A549 (cell line): ENCODE measurements around the gene TCP11. TPM values are rescaled to one million over a fixed set of nuclear protein-coding genes. Genes with fewer than 3 reads are reported as not detected.

Source experiments
- ATAC-seq, 2 experiments: fragments of 200-7000 bp in 1 of 2; fragments of >200 bp in 1 of 2; cut with Nextera tagmentation in 1 of 2; cut with Tn5 transposase in 1 of 2; 3 replicates each; pipeline versions ENCODE4 v1.8.0 to v1.9.1; 2018 to 2020; ENCODE audit warnings: mild to moderate bottlenecking in 1 of 2, moderate library complexity in 1 of 2
- CTCF ChIA-PET: fragments of 300-600 bp; sonication (Branson Sonifier 250); formaldehyde crosslinking; extraction: SDS; loops from one replicate; lab custom pipeline; 2021; ENCODE audit warnings: antibody characterized with exemption, inconsistent platforms; lab: Yijun Ruan, JAX
- POLR2A ChIA-PET: fragments of 350-600 bp; formaldehyde crosslinking; extraction: SDS; loops from one replicate; lab custom pipeline; 2021; ENCODE audit warnings: antibody characterized with exemption, inconsistent platforms; lab: Yijun Ruan, JAX
- DNase-seq, 2 experiments: peaks; one replicate each; pipeline versions ENCODE4 v3.0.0 to v3.0.0-alpha.2; 2011 to 2016; ENCODE audit warnings: low read depth in 1 of 2, low spot score in 1 of 2
- FAIRE-seq: peaks from 2 replicates; lab custom pipeline; 2011; peaks lifted over from hg19 to GRCh38; lab: Jason Lieb, UNC
- H3K27ac ChIP-seq, 2 experiments: fragments of >200 bp; sonication (Bioruptor Twin); formaldehyde crosslinking; 3 replicates each; pipeline ENCODE4 v1.5.1; 2016 to 2017
- H3K4me1 ChIP-seq: fragments of >200 bp; sonication (Bioruptor Twin); formaldehyde crosslinking; 3 replicates; pipeline ENCODE4 v1.6.1; 2016
- H3K4me2 ChIP-seq: fragments of >200 bp; sonication (Bioruptor Twin); formaldehyde crosslinking; 3 replicates; pipeline ENCODE4 v1.6.1; 2016
- H3K4me3 ChIP-seq: fragments of >200 bp; sonication (Bioruptor Twin); formaldehyde crosslinking; 3 replicates; pipeline ENCODE4 v1.5.1; 2016
- H3K9me3 ChIP-seq: fragments of >200 bp; sonication (Bioruptor Twin); formaldehyde crosslinking; 3 replicates; pipeline ENCODE4 v1.6.1; 2016
- CBX2 ChIP-seq: fragments of 200-600 bp; sonication (generic); IDR thresholded peaks from 2 replicates; pipeline ENCODE4 v1.6.1; 2016; ENCODE audit warnings: low read depth, mild to moderate bottlenecking, borderline replicate concordance
- CBX8 ChIP-seq: fragments of 200-600 bp; sonication (generic); IDR thresholded peaks from 2 replicates; pipeline ENCODE4 v1.6.1; 2016
- CEBPB ChIP-seq, 2 experiments: fragments of >200 bp in 1 of 2; sonication (Bioruptor Twin) in 1 of 2; formaldehyde crosslinking in 1 of 2; IDR thresholded peaks; 2 replicates each; pipeline ENCODE4 v1.6.1; 2012 to 2016
- CHD4 ChIP-seq: fragments of 200-600 bp; sonication (generic); IDR thresholded peaks from 2 replicates; pipeline ENCODE4 v1.6.1; 2016; ENCODE audit warnings: antibody characterized with exemption, mild to moderate bottlenecking, borderline replicate concordance
- EHF ChIP-seq: fragments of 250-450 bp; sonication (Bioruptor Pico); IDR thresholded peaks from 2 replicates; pipeline ENCODE4 v1.5.0; 2020; ENCODE audit warnings: mild to moderate bottlenecking
- EP300 ChIP-seq, 2 experiments: fragments of >200 bp; sonication (Bioruptor Twin); formaldehyde crosslinking; IDR thresholded peaks; 2 replicates in 1 of 2; 3 replicates in 1 of 2; pipeline ENCODE4 v1.6.1; 2016 to 2017
- FOSB ChIP-seq: fragments of 250-450 bp; sonication (Bioruptor Pico); IDR thresholded peaks from 2 replicates; pipeline ENCODE4 v1.5.0; 2020; ENCODE audit warnings: mild to moderate bottlenecking, moderate library complexity
- FOSL2 ChIP-seq, 2 experiments: fragments of 450-650 bp in 1 of 2; fragments of >200 bp in 1 of 2; sonication (Bioruptor Twin) in 1 of 2; formaldehyde crosslinking; IDR thresholded peaks; 2 replicates each; pipeline versions ENCODE4 v1.5.0 to v1.6.1; 2016 to 2020; ENCODE audit warnings: mild to moderate bottlenecking in 1 of 2, moderate library complexity in 1 of 2
- FOXS1 ChIP-seq: fragments of 250-450 bp; sonication (Bioruptor Pico); IDR thresholded peaks from 2 replicates; pipeline ENCODE4 v1.5.0; 2020; ENCODE audit warnings: mild to moderate bottlenecking, moderate library complexity
- HEYL ChIP-seq: fragments of 250-450 bp; sonication (Bioruptor Pico); IDR thresholded peaks from 2 replicates; pipeline ENCODE4 v1.8.0; 2021; ENCODE audit warnings: mild to moderate bottlenecking, moderate library complexity
- HOXB5 ChIP-seq: fragments of 250-450 bp; sonication (Bioruptor Pico); IDR thresholded peaks from 2 replicates; pipeline ENCODE4 v1.5.0; 2020; ENCODE audit warnings: mild to moderate bottlenecking, moderate library complexity
- KDM5A ChIP-seq: fragments of 200-600 bp; sonication (generic); IDR thresholded peaks from 2 replicates; pipeline ENCODE4 v1.6.1; 2016; ENCODE audit warnings: antibody characterized with exemption, mild to moderate bottlenecking
- MYC ChIP-seq: IDR thresholded peaks from 2 replicates; pipeline ENCODE4 v1.6.1; 2012; ENCODE audit warnings: mild to moderate bottlenecking, inconsistent platforms, low read length, improper control_type of control experiment, borderline replicate concordance
- POLR2A ChIP-seq: IDR thresholded peaks from 2 replicates; pipeline ENCODE4 v1.6.1; 2012; ENCODE audit warnings: mild to moderate bottlenecking, low read length
- POLR2AphosphoS2 ChIP-seq: conservative IDR thresholded peaks from 2 replicates; pipeline ENCODE4 v1.6.1; 2012; ENCODE audit warnings: low read length, improper control_type of control experiment, inconsistent platforms
- RAD21 ChIP-seq, 2 experiments: fragments of >200 bp in 1 of 2; sonication (Bioruptor Twin) in 1 of 2; formaldehyde crosslinking in 1 of 2; IDR thresholded peaks in 1 of 2; conservative IDR thresholded peaks in 1 of 2; 2 replicates in 1 of 2; 3 replicates in 1 of 2; pipeline ENCODE4 v1.6.1; 2012 to 2018; ENCODE audit warnings: inconsistent platforms in 1 of 2
- RNF2 ChIP-seq: fragments of 200-600 bp; sonication (generic); IDR thresholded peaks from 2 replicates; pipeline ENCODE4 v1.6.1; 2016; ENCODE audit warnings: low read depth, mild to moderate bottlenecking, antibody characterized with exemption, moderate library complexity, borderline replicate concordance
- TP53 ChIP-seq: fragments of 250-450 bp; sonication (Bioruptor Pico); IDR thresholded peaks from 2 replicates; pipeline ENCODE4 v1.5.0; 2021; ENCODE audit warnings: mild to moderate bottlenecking, moderate library complexity
- ZC3H11A ChIP-seq: fragments of 450-650 bp; IDR thresholded peaks from 2 replicates; pipeline ENCODE4 v1.6.1; 2014; ENCODE audit warnings: antibody characterized with exemption, mild to moderate bottlenecking
- ZNF302 ChIP-seq: fragments of 250-450 bp; sonication (Bioruptor Pico); IDR thresholded peaks from 2 replicates; pipeline ENCODE4 v1.9.0; 2021; ENCODE audit warnings: inconsistent platforms, mild to moderate bottlenecking, moderate library complexity
- WGBS: methylation state at CpG from one replicate; pipeline ENCODE4 v1.1.6; 2017; ENCODE audit errors: missing lambda C conversion rate; 5-methylcytosine and 5-hydroxymethylcytosine counted together
- polyA plus RNA-seq, 4 experiments: library from polyadenylated mRNA; depleted of rRNA in 3 of 4; stranded (reverse); fragments of >200 nt; fragmentation: RNase III in 1 of 4; extraction: RNeasy Plus Mini Kit Qiagen cat#74134 plus additional on column Dnase treatment in 1 of 4; gene quantifications; 2 replicates in 3 of 4; 3 replicates in 1 of 4; pipeline ENCODE4 v1.2.3, GENCODE V29; 2011 to 2017
- TF ChIP-seq, protein P1 (sequence below): fragments of 250-450 bp; sonication (Bioruptor Pico); IDR thresholded peaks from 2 replicates; pipeline ENCODE4 v1.5.0; 2021; ENCODE audit warnings: mild to moderate bottlenecking, moderate library complexity, borderline replicate concordance
- TF ChIP-seq, protein P2 (sequence below): IDR thresholded peaks from 2 replicates; pipeline ENCODE4 v1.6.1; 2012
- TF ChIP-seq, protein P3 (sequence below): fragments of >200 bp; sonication (Bioruptor Twin); formaldehyde crosslinking; IDR thresholded peaks from 3 replicates; pipeline ENCODE4 v1.6.1; 2016
- TF ChIP-seq, protein P4 (sequence below): IDR thresholded peaks from 2 replicates; pipeline ENCODE4 v1.6.1; 2012
- TF ChIP-seq, protein P5 (sequence below): IDR thresholded peaks from 2 replicates; pipeline ENCODE4 v1.6.1; 2012; ENCODE audit warnings: low read depth, borderline replicate concordance
- TF ChIP-seq, protein P6 (sequence below): fragments of 150-350 bp; IDR thresholded peaks from 2 replicates; pipeline ENCODE4 v1.6.1; 2014; ENCODE audit warnings: low read depth, mild to moderate bottlenecking, low read length
- TF ChIP-seq, protein P7 (sequence below): fragments of >200 bp; sonication (Bioruptor Twin); formaldehyde crosslinking; IDR thresholded peaks from 3 replicates; pipeline ENCODE4 v1.5.1; 2016
- TF ChIP-seq, protein P8 (sequence below): fragments of >200 bp; sonication (Bioruptor Twin); formaldehyde crosslinking; IDR thresholded peaks from 2 replicates; pipeline ENCODE4 v1.6.1; 2016

Gene TCP11
- polyA plus RNA-seq, 2 of the 4 experiments (the other 2 are of a cell fraction), result 0.06 TPM; not detected in 1

DNA sequence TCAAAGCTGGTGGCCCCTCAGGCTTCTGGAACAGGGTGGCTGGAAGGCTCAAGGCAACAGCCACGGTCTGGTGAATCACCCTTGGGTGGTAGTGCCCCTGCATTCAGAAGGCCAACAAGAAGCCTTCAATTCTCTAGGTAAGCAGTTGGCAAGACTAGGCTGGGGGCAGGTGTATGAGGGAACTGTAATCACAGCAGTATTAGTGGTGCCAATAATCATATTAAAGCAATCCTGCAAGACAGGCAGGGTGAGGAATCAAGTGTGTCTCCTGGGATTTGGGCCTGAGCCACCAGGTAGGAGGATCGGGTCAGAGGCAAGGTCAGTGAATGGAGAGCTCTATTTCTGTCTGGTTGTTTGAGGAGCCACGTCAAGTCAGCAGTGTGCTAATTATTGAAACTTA is 47.7 kb upstream of the TCP11 start:
- Histone ChIP-seq H3K4me1 (peaks cover 26% of the 10 kb centered on the region), H3K4me2 (no peak overlapping the region), H3K9me3 (no peaks in the 10 kb centered on the region), H3K4me3 (no peak overlapping the region), H3K27ac (no peak overlapping the region)
- TF ChIP-seq, protein P1, sequence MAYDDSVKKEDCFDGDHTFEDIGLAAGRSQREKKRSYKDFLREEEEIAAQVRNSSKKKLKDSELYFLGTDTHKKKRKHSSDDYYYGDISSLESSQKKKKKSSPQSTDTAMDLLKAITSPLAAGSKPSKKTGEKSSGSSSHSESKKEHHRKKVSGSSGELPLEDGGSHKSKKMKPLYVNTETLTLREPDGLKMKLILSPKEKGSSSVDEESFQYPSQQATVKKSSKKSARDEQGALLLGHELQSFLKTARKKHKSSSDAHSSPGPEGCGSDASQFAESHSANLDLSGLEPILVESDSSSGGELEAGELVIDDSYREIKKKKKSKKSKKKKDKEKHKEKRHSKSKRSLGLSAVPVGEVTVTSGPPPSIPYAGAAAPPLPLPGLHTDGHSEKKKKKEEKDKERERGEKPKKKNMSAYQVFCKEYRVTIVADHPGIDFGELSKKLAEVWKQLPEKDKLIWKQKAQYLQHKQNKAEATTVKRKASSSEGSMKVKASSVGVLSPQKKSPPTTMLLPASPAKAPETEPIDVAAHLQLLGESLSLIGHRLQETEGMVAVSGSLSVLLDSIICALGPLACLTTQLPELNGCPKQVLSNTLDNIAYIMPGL, result no peak
- TF ChIP-seq, protein P2, sequence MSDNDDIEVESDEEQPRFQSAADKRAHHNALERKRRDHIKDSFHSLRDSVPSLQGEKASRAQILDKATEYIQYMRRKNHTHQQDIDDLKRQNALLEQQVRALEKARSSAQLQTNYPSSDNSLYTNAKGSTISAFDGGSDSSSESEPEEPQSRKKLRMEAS, result no peak
- no peak for TF ChIP-seq EP300 (IDR thresholded peaks at IDR 0.05)
- TF ChIP-seq CBX8, result no peak
- no peak for TF ChIP-seq RAD21 (conservative IDR thresholded peaks at IDR 0.05 in 1 of 2, IDR thresholded peaks at IDR 0.05 in 1 of 2)
- no peak for TF ChIP-seq KDM5A
- no peak for TF ChIP-seq TP53 (CRISPR knock-in tag)
- TF ChIP-seq, protein P3, sequence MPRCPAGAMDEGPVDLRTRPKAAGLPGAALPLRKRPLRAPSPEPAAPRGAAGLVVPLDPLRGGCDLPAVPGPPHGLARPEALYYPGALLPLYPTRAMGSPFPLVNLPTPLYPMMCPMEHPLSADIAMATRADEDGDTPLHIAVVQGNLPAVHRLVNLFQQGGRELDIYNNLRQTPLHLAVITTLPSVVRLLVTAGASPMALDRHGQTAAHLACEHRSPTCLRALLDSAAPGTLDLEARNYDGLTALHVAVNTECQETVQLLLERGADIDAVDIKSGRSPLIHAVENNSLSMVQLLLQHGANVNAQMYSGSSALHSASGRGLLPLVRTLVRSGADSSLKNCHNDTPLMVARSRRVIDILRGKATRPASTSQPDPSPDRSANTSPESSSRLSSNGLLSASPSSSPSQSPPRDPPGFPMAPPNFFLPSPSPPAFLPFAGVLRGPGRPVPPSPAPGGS, result no peak
- TF ChIP-seq, protein P4, sequence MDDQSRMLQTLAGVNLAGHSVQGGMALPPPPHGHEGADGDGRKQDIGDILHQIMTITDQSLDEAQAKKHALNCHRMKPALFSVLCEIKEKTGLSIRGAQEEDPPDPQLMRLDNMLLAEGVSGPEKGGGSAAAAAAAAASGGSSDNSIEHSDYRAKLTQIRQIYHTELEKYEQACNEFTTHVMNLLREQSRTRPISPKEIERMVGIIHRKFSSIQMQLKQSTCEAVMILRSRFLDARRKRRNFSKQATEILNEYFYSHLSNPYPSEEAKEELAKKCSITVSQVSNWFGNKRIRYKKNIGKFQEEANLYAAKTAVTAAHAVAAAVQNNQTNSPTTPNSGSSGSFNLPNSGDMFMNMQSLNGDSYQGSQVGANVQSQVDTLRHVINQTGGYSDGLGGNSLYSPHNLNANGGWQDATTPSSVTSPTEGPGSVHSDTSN, result no peak
- no peak for TF ChIP-seq ZNF302 (CRISPR knock-in tag)
- TF ChIP-seq FOSB, result no peak
- TF ChIP-seq POLR2AphosphoS2, result no peak
- TF ChIP-seq MYC, result no peak
- no peak for TF ChIP-seq FOSL2 (IDR thresholded peaks at IDR 0.05)
- TF ChIP-seq FOSL2 (CRISPR knock-in tag; IDR thresholded peaks at IDR 0.05), result no peak
- no peak for TF ChIP-seq CBX2
- no peak for TF ChIP-seq ZC3H11A
- no peak for TF ChIP-seq HEYL
- TF ChIP-seq FOXS1, result no peak
- TF ChIP-seq CHD4, result no peak
- TF ChIP-seq, protein P5, sequence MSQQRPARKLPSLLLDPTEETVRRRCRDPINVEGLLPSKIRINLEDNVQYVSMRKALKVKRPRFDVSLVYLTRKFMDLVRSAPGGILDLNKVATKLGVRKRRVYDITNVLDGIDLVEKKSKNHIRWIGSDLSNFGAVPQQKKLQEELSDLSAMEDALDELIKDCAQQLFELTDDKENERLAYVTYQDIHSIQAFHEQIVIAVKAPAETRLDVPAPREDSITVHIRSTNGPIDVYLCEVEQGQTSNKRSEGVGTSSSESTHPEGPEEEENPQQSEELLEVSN, result no peak
- WGBS, result 89% methylated on average over 2 of the region's 3 CpGs
- FAIRE-seq (no peak), DNase-seq (no peak), ATAC-seq (no peak)
- ChIA-PET POLR2A (no interaction called here), CTCF (interaction anchor here (0.6 to 1.6 kb wide), 2 partner anchors 16 to 49 kb away, joined by 3 to 5 read pairs; no protein-coding TSS in a partner anchor)

DNA sequence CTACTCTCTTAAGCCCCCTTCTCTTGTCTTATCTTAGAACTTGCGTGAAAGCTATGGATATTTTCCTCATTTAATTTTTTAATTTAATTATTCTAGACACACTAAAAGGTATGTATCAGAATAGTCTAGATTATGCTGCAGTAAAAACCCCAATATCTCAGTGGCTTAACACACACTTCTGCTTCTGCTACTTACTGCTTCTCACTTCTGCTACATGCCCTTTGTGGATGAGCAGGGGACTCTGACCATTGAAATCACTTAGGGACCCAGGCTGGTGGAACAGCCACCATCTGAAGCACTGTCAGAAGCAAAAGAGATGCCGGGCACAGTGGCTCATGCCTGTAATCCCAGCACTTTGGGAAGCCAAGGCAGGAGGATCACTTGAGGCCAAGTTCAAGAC is 45.4 kb upstream of the TCP11 start:
- 100% methylated on average over 2 of the region's 2 CpGs for WGBS
- H3K4me1 ChIP-seq, result peaks cover 44% of the 10 kb centered on the region
- POLR2A ChIA-PET, result no interaction called here
- no peak for FAIRE-seq
- no peak overlapping the region; the same call in 2 of the 3 replicates for H3K4me2 ChIP-seq
- no peak for ATAC-seq
- CTCF ChIA-PET, result interaction anchor here (1.0 to 1.9 kb wide), 3 partner anchors 19 to 54 kb away, joined by 5 to 8 read pairs (median 5); no protein-coding TSS in a partner anchor
- H3K9me3 ChIP-seq, result no peaks in the 10 kb centered on the region
- no peak overlapping the region for H3K4me3 ChIP-seq
- no peak for DNase-seq
- peak overlapping the region; percentile 84 to 91 for H3K27ac ChIP-seq
- TF ChIP-seq EHF (CRISPR knock-in tag), result no peak
- TF ChIP-seq POLR2A, result no peak
- TF ChIP-seq, protein P1, result no peak
- TF ChIP-seq, protein P6, sequence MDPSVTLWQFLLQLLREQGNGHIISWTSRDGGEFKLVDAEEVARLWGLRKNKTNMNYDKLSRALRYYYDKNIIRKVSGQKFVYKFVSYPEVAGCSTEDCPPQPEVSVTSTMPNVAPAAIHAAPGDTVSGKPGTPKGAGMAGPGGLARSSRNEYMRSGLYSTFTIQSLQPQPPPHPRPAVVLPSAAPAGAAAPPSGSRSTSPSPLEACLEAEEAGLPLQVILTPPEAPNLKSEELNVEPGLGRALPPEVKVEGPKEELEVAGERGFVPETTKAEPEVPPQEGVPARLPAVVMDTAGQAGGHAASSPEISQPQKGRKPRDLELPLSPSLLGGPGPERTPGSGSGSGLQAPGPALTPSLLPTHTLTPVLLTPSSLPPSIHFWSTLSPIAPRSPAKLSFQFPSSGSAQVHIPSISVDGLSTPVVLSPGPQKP, result no peak
- no peak for TF ChIP-seq RNF2
- no peak for TF ChIP-seq POLR2AphosphoS2
- TF ChIP-seq KDM5A, result no peak
- no peak for TF ChIP-seq CEBPB (IDR thresholded peaks at IDR 0.05)
- no peak for TF ChIP-seq FOSB
- TF ChIP-seq, protein P7, sequence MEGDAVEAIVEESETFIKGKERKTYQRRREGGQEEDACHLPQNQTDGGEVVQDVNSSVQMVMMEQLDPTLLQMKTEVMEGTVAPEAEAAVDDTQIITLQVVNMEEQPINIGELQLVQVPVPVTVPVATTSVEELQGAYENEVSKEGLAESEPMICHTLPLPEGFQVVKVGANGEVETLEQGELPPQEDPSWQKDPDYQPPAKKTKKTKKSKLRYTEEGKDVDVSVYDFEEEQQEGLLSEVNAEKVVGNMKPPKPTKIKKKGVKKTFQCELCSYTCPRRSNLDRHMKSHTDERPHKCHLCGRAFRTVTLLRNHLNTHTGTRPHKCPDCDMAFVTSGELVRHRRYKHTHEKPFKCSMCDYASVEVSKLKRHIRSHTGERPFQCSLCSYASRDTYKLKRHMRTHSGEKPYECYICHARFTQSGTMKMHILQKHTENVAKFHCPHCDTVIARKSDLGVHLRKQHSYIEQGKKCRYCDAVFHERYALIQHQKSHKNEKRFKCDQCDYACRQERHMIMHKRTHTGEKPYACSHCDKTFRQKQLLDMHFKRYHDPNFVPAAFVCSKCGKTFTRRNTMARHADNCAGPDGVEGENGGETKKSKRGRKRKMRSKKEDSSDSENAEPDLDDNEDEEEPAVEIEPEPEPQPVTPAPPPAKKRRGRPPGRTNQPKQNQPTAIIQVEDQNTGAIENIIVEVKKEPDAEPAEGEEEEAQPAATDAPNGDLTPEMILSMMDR, result no peak
- no peak for TF ChIP-seq HOXB5 (CRISPR knock-in tag)
- TF ChIP-seq, protein P8, sequence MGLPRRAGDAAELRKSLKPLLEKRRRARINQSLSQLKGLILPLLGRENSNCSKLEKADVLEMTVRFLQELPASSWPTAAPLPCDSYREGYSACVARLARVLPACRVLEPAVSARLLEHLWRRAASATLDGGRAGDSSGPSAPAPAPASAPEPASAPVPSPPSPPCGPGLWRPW, result no peak
